Colonic mucosa (tissue), 4 donors: Measurements from ENCODE around the gene PARD3B. TPM values are rescaled to one million over a fixed set of nuclear protein-coding genes. Genes with fewer than 3 reads are reported as not detected.
A peak's percentile ranks its signal among the peaks of the same experiment; 100 is the strongest.

Experiments
- DNase-seq: peaks from one replicate; pipeline ENCODE4 v3.0.0-alpha.2; 2020
- H3K27ac ChIP-seq: fragments of 200-600 bp; one replicate; pipeline ENCODE4 v1.8.0; 2021
- H3K27me3 ChIP-seq: fragments of 200-600 bp; one replicate; pipeline ENCODE4 v1.8.0; 2021
- H3K36me3 ChIP-seq: fragments of 200-600 bp; one replicate; pipeline ENCODE4 v1.8.0; 2021
- H3K4me1 ChIP-seq: fragments of 200-600 bp; one replicate; pipeline ENCODE4 v1.8.0; 2021; ENCODE audit warnings: mild to moderate bottlenecking
- H3K4me3 ChIP-seq: fragments of 200-600 bp; one replicate; pipeline ENCODE4 v1.8.0; 2021
- H3K9ac ChIP-seq, 2 donors: one replicate each; pipeline ENCODE4 v1.7.0; 2013; ENCODE audit warnings: control low read depth in 2 of 2, low read depth in 2 of 2, low read length in 2 of 2
- H3K9me3 ChIP-seq: fragments of 200-600 bp; one replicate; pipeline ENCODE4 v1.8.0; 2021
- CTCF ChIP-seq: fragments of 200-600 bp; IDR thresholded peaks from one replicate; pipeline ENCODE4 v1.8.0; 2022; ENCODE audit warnings: antibody characterized with exemption, mild to moderate bottlenecking
- intact Hi-C: fragments of 100-400 bp; cut with DNase I; formaldehyde crosslinking; loops from one replicate; pipeline ENCODE4 v1.14.1; 2022
- total RNA-seq, 2 donors: library from RNA; stranded (reverse); fragmentation: NEBNext Ultra II Directional in 1 of 2; extraction: Animal tissue kit (Norgen Biotek cat#: 25700) in 1 of 2; gene quantifications; one replicate each; pipeline ENCODE4 v1.2.1, GENCODE V29; 2021
- donor health status: healthy.
- donor health status: DM: no; HTN: no; CAD: no.
- donor health status: DM: no; HTN: no; CAD: no.

The PARD3B gene
- total RNA-seq, 2 donors from 2014 or later = 20.0 to 24.2 TPM

- Histone ChIP-seq H3K36me3 (no peaks in the 10 kb centered on the region), H3K4me3 (no peak overlapping the region), H3K4me1 (no peaks in the 10 kb centered on the region), H3K9me3 (no peaks in the 10 kb centered on the region), H3K9ac (no peak overlapping the region), H3K27me3 (no peaks in the 10 kb centered on the region), H3K27ac (no peak overlapping the region)
- intact Hi-C loops = no loop called here
- TF ChIP-seq CTCF = no peak
- DNase-seq = no peak
Measured at GRCh38 chr2:205297368-205297767, 752.1 kb downstream of the PARD3B start.

DNA sequence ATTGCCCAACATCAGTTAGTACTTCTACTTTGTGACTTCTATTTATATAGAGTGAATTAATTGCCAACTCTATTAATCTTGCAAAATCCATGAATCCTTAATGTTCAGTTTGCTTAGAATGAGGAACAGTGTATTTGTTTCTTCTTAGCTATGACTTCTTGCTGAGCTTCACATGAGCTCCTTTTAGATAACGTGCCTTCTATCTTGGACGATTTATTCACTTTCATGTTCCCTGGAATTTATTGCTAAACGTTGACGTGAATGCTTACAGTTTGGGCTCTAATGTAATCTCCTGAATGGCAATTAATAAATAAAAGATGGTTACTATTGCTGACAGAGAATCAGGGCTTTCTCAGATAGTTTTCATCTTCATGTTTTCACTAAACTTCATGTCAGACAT, 752.6 kb downstream of the PARD3B start:
- Histone ChIP-seq H3K4me3 (no peak overlapping the region), H3K4me1 (no peaks in the 10 kb centered on the region), H3K27me3 (no peaks in the 10 kb centered on the region), H3K9ac (no peak overlapping the region), H3K27ac (no peak overlapping the region), H3K36me3 (no peaks in the 10 kb centered on the region), H3K9me3 (no peaks in the 10 kb centered on the region)
- TF ChIP-seq CTCF = no peak
- DNase-seq = no peak
- intact Hi-C loops = no loop called here

DNA sequence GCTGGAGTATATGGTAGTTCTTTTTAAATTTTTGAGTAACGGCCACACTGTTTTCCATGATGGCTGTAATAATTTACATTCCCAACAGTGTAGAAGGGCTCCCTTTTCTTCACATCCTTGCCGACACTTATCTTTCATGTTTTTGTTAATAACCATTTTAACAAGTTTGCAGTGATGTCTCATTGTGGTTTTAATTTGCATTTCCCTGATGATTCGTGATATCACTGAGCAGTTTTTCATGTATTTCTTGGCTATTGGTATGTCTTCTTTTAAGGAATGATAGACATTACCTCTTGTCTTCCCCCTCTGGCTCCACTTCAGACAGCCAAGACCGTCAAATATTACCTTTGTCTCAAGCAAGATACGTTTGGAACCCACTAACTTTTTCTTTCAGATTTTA, 765.9 kb downstream of the PARD3B start:
- Histone ChIP-seq H3K36me3 (no peaks in the 10 kb centered on the region), H3K4me3 (no peak overlapping the region), H3K27ac (no peak overlapping the region), H3K4me1 (no peaks in the 10 kb centered on the region), H3K27me3 (no peaks in the 10 kb centered on the region), H3K9me3 (no peaks in the 10 kb centered on the region), H3K9ac (no peak overlapping the region)
- DNase-seq = no peak
- intact Hi-C loops = no loop called here
- TF ChIP-seq CTCF = no peak

- intact Hi-C loops = loop anchor here (5.0 to 10.0 kb wide), 2 partner anchors 356 to 1216 kb away; no protein-coding TSS in a partner anchor
- DNase-seq = no peak
- TF ChIP-seq CTCF = no peak
- Histone ChIP-seq H3K4me3 (no peak overlapping the region), H3K27ac (no peak overlapping the region), H3K9ac (no peak overlapping the region), H3K27me3 (no peaks in the 10 kb centered on the region), H3K9me3 (no peaks in the 10 kb centered on the region), H3K36me3 (no peaks in the 10 kb centered on the region), H3K4me1 (no peaks in the 10 kb centered on the region)
Measured at GRCh38 chr2:205321231-205321630, 776.0 kb downstream of the PARD3B start.

DNA sequence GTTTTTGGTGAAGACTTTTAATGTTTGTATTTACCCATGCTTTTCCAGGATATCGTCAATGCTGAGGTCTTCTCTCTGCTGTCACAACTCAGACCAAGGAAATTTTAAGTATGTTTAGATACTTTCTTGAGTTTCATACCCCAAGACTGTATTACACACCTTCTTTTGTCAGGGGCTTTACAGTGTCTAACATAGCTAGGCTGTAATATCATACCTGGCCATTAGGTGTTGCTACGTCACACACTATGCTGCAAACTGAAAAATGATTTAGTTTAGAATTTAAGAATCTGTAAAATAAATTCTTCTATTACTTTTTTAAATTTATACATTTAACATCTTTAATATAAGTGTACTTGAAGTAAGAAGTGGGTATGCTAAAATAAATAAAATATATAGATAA, 778.7 kb downstream of the PARD3B start:
- Histone ChIP-seq H3K36me3 (no peaks in the 10 kb centered on the region), H3K4me3 (no peak overlapping the region), H3K9me3 (no peaks in the 10 kb centered on the region), H3K27ac (no peak overlapping the region), H3K27me3 (no peaks in the 10 kb centered on the region), H3K9ac (no peak overlapping the region), H3K4me1 (no peaks in the 10 kb centered on the region)
- intact Hi-C loops = loop anchor here (5.0 to 10.0 kb wide), 2 partner anchors 353 to 1219 kb away; no protein-coding TSS in a partner anchor
- peak; percentile 31 for TF ChIP-seq CTCF
- no peak for DNase-seq
